Globus pallidus (tissue), 1 donor: ENCODE data around the gene ANO4.

Source experiments
- DNase-seq: peaks from one replicate; pipeline ENCODE4 v3.0.0-alpha.2; 2015; ENCODE audit warnings: low spot score

The ANO4 gene

GRCh38 chr12:100951756-100952155 lies 157.2 kb downstream of the ANO4 start:
- no peak for DNase-seq

DNA sequence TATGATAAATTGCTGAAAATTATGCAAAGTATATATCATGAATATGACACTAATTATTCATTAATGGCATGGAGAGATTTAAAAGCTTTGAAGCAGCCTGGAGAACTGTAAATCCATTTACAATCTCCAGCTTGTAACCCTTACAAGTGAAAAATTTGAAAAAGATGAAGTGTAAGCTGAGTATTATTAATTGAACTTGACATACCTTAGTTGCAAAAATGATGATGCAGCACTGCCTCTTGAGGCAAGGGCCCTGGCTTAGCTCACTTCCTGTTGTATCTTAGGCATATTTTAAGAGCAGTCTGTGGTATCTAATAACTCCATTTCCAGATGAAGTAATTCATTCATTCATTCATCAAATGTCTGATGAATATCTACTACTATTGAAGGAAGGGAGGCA lies 158.6 kb downstream of the ANO4 start:
- no peak for DNase-seq

DNA sequence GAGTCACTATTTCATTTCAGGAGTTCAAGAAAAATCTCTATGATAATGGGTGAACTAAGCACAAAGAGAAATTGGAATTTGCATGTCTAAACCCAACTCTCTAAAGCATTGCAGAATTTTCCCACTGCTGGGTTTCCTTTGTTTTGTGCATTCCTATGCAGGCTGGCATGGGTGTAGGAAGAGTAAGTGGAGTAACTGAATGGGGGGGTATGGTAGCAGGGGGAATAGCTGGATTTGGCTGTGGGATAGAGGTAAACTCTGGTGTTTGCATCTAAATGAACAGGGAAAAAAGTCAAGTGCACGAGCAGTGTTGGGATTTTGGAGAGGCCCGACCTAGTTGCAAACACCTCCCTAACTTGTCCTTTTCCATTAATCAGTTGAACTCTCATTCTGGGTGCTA lies 159.1 kb downstream of the ANO4 start:
- no peak for DNase-seq

GRCh38 chr12:100954118-100954517 lies 159.5 kb downstream of the ANO4 start:
- DNase-seq = no peak

- DNase-seq = no peak
These were observed 160.6 kb downstream of the ANO4 start for GRCh38 chr12:100955139-100955538.

DNA sequence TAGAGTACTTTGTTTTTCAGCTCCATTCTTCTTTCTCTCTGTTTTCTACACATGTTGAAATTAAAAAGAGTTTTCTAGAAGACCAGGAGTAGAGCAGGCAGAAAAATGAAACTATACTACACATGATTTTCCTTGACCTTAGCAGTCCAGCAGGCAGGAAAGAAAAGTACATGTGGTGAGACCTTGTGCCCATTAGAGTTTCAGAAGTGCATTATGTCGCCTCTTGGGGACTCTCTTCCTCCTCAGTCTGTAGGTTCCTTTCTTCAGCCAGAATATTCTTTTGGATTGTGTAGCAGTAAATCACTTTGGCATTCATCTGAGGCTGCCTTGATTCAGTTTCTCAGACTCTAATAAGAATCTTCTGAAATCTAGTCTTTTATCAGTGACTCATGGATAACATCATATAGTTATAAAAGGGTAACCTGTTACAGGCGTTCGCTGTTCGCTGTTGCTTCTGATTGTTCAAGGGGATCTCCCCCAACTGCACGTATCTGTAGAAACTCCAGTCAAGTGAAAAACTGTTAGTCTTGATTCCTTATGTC lies 161.8 kb downstream of the ANO4 start:
- no peak for DNase-seq

GRCh38 chr12:100959481-100959880 lies 164.9 kb downstream of the ANO4 start:
- no peak for DNase-seq

DNA sequence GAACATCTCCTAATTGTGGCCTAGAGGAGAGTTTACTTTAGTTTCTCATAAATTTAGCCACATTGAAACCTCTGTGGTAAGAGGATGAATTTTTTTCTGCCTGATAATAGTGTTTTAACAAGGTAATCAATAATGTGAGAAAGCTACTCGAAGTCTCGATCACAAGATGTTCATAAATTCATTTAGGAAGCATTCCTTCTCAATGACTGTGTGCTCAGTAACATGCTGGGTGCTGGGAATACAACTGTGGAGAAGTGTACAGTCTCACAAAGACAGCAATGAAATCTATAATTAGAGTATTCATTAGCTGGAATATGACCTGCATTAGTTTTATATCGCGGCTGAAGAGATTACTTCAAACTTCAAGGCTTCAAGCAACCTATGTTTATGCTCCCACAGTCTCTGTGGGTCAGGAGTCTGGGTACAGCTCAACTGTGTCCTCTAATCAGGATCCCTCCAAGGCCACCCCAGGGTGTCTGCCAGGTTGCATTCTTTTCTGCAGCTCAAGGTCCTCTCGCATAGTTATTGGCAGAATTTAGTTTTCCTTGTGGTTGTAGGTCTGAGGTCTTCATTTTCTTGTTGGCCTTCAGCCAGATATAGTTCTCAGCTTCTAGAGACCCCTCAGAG lies 167.6 kb downstream of the ANO4 start:
- no peak for DNase-seq

GRCh38 chr12:100963381-100963780 lies 168.8 kb downstream of the ANO4 start:
- no peak for DNase-seq

- no peak for DNase-seq
These were observed 169.5 kb downstream of the ANO4 start for GRCh38 chr12:100964028-100964427.

DNA sequence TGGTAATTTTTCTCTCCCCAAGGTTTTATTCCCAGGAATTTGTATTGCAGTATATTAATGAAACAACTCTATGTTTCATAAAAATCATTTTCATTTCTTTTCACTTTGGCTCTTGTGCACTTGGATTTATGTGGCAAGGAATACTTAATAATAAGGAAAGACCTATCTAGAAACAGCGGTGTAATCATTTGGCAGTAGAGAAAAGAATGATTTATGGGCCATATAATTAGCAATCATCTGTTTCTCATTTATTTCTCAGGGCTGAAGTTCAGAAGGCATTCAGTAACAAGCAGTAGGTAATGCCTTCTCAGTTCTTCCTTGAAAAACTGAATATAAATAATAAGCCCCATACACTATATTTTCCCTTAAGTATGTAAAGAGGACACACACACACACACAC lies 172.6 kb downstream of the ANO4 start:
- no peak for DNase-seq

DNA sequence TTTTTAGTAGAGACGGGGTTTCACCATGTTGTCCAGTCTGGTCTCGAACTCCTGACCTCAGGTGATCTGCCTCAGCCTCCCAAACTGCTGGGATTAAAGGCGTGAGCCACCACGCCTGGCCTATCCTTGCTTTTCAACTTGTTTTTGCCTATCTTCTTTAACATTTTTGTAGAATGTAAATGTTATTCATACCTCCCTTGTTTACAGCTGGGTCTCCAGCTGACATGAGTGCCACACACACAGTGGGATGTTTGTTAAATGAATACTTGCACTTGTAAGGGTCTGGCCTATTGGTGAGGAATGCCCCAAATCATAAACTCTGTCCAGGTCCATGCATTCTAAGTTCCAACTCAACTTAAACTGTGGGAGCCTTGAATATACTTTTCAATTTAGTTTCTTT lies 176.3 kb downstream of the ANO4 start:
- no peak for DNase-seq

GRCh38 chr12:100972121-100972520 lies 177.5 kb downstream of the ANO4 start:
- DNase-seq = no peak

- no peak for DNase-seq
These were observed 179.8 kb downstream of the ANO4 start for GRCh38 chr12:100974341-100974740.

DNA sequence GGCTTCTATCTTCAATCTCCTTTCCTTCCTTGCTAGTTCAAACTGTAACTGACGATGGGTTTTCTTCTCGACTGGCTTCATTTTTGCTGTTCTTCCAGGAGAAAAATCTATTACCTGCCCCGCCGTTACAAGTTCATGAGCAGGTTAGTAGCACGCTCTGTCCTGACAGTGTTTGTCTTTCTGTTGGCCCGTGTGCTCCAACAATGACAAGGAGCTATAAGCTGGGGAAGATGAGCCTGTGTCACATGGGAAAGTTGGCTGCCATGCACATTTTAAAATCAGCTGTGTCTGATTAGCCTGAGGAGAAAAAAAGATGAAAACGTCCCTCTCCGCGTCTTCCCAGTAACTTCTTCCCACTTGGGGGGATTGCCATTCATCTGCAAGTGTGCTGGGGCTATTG lies 180.2 kb downstream of the ANO4 start:
- DNase-seq = no peak

DNA sequence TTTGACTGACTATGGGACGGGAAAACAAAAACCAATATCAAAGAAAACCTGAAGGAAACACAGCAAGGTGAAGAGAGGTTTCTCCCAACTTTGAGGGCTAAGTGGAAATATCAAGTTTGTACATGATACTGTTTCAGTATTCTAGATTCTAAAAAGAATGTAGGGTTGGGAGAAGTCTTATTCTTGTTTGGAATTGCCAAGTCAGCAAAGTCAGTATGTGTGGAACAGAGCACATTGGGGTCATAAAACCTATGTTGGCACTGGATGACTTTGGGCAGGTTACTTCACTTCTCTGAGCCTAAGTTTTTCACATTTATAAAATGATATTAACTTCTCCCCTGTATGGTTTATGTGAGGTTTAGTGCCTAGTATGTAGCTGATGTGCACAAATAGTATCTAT lies 182.2 kb downstream of the ANO4 start:
- no peak for DNase-seq

DNA sequence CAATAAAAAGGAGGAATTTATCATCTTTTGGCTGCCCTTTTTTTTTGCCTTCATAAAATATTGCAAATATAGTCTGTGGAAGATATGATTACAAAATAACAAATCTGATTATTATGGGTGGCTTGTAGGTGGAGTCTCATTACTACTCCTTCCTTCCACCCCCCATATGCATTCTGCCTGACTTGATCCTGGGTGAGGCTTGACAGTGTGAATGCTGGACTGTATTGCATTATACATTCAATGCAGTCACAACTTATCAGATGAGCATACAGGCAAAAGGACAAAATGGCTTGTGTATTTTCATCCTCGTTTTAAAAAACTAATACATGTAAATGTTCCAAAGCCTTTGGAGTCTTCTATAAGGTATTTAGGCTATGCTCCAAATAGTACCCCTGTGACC lies 186.3 kb downstream of the ANO4 start:
- DNase-seq = no peak

DNA sequence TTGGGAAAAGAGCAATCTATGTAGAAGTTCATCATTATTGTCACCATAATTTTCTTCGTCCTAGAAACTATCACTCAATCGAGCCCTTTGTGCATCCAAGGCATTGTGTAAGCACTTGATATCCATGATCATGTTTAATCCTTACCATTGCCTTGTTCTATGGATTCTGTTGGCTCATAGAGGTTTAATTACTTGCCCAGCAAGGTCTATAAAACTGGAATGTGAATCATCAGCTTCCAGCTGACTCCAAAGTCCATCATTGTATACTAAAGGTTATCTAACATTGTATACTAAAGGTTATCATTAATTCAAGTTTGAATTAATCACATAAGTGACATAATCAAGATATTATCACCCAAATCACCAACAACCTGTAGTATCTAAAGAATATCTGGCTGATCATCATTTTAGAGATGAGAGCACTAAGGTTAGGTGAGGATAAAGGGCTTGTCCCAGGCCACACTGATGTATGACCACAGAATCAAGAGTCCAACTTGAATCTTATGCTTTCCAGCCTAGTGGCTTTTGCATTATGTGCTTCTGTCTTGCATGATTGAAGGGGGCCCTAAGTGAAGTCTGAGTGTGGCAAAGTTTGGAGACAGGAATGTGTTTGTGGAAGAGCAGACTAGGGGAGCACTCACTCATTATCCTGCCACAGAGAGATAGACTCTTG lies 188.1 kb downstream of the ANO4 start:
- DNase-seq = no peak

- no peak for DNase-seq
These were observed 190.2 kb downstream of the ANO4 start for GRCh38 chr12:100984796-100985195.

- no peak for DNase-seq
These were observed 192.3 kb downstream of the ANO4 start for GRCh38 chr12:100986595-100987547.

GRCh38 chr12:100987552-100988521 lies 193.3 kb downstream of the ANO4 start:
- DNase-seq = peak; percentile 37
